GM19438 (cell line): Measurements from ENCODE around the gene TWF2.

Source experiments
- ATAC-seq: cut with Tn5 transposase; IDR thresholded peaks from one replicate; pipeline ENCODE4 v1.9.1; 2021; ENCODE audit warnings: low read depth; ENCODE audit not compliant: unreplicated experiment

TWF2 gene

DNA sequence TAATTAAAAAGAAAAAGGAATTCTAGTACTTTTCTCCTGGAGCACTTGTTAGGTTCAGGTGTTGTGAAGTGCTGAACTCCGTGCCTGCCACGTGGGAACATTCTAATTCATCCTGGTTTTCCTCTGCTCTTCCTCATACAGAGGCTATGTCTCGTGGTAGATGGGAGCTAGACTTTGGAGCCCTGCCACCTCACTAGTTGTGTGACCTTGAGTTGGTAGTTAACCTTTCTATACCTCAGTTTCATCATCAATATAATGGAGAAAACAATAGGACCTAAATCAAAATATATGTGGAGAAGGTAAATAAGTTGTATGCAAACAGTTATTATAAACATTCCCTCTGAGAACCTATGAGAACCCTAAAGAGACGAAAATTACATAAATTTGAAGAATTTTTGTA, 30.4 kb downstream of the TWF2 start:
- ATAC-seq, result no peak

DNA sequence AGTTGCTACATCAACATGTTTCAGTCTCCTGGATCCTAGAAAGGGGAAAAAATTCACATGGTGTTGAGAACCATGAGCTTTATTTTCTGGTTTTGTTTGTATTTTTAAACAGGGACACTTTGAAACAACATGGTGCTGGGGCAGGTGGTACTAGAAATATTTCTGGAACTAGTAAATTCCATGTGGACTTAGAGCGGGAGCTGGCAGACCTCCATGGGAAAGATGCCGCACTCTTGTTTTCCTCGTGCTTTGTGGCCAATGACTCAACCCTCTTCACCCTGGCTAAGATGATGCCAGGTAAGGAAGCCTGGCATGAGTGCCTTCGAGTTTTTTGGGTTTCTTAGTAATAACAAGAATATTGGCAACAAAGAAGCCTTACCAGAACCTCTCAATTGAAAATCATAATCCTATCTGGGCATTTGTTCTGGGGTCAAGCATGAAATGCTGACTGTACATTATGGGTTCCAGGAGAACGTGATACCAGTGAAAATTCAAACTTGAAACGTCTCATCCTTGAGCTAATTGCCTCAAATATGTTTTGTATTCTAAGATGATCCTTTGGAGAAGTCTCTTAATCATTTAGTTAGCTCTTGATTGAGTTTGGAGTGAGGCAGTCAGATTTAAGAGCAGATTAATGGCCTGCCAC, 33.1 kb downstream of the TWF2 start:
- ATAC-seq, result no peak

DNA sequence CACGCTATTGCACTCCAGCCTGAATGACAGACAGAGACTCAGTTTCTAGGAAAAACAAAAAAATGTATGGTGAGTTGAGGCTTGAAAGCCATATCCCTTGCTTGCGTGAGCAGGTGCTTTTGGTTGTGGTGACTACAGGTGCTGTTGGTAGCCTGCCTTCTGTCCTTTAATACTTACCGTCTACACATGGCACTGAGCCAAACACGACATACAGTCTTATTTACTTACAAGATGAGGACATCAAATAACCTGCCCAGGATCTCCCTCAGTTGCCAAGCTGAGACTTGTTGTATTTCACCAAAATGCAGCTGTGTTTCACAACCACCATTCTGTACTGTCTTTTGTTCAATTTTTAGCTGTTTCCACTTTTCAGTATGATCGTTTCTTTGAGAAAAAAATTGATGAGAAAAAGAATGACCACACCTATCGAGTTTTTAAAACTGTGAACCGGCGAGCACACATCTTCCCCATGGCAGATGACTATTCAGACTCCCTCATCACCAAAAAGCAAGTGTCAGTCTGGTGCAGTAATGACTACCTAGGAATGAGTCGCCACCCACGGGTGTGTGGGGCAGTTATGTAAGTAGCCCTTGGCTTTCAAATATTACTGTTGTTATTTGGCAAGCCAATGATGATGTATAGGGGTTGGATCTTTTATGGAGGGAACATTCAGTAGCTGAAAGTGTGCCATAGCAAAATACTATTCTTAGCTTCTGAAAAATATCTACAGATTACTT, 34.5 kb downstream of the TWF2 start:
- ATAC-seq, result no peak

DNA sequence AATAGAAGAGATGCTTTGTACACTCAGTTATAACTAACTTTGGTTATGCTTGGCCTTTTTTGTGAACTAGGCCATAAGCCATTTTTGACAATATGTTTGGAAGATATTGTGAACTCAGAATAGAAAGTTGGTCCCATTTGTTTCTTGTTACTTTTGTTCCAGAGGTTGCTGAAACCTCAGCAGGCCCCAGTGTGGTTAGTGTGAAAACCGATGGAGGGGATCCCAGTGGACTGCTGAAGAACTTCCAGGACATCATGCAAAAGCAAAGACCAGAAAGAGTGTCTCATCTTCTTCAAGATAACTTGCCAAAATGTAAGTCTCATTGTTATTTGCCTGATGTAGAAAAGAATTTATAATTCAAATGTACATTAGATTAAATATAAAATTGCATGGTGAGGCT, 35.3 kb downstream of the TWF2 start:
- ATAC-seq, result no peak

DNA sequence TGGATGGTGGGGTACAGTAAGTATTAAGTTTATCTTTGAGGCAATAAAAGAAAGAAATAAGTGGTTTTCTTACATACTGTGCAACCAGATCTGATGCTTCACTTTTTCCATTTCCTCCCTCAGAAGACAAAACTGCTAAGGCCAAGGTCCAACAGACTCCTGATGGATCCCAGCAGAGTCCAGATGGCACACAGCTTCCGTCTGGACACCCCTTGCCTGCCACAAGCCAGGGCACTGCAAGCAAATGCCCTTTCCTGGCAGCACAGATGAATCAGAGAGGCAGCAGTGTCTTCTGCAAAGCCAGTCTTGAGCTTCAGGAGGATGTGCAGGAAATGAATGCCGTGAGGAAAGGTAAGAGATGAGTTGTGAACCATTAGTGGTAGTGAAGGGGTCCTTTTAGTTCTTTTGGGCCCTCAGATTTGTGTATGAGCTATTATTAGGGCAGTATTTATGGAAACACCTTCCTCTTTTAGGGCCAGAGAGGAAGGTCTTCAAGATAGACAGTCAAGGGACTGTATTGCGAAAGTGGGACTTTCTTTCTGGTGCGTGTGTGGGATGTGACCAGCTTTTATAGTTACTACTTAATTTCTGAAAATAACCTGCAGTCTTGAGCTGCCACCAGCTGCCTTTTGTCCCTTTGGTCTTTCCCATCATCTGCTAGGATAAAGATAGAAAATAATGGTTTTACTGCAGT, 36.4 kb downstream of the TWF2 start:
- ATAC-seq, result no peak

DNA sequence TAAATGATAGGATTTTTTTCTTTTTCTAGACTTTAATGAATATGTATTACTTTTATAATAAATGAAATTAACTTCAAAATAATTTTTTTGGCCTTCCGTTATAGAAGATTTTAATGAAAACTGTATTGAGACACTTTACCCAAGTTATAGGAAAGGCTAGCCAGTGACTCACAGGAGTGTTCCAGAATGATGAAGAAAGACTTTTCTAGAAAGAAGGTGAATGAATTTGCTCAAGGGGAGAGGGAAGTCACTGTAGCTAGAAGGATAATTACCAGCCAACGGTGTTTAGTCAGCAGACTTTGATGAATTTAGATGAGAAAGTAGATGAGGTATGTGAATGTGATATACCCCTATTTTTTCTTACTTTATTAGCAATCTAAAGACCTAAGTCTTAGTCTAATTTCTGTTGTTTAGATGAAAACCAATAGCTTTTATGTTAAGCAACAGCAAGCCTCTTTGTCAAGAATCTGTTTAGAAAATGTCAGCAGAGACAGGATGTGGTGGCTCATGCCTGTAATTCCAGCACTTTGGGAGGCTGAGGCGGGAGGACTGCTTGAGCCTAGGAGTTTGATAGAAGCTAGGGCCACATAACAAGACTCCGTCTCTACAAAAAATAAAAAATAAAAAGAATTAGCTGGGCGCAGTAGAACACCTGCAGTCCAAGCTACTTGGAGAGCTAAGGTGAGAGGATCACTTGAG, 37.8 kb downstream of the TWF2 start:
- ATAC-seq, result no peak

DNA sequence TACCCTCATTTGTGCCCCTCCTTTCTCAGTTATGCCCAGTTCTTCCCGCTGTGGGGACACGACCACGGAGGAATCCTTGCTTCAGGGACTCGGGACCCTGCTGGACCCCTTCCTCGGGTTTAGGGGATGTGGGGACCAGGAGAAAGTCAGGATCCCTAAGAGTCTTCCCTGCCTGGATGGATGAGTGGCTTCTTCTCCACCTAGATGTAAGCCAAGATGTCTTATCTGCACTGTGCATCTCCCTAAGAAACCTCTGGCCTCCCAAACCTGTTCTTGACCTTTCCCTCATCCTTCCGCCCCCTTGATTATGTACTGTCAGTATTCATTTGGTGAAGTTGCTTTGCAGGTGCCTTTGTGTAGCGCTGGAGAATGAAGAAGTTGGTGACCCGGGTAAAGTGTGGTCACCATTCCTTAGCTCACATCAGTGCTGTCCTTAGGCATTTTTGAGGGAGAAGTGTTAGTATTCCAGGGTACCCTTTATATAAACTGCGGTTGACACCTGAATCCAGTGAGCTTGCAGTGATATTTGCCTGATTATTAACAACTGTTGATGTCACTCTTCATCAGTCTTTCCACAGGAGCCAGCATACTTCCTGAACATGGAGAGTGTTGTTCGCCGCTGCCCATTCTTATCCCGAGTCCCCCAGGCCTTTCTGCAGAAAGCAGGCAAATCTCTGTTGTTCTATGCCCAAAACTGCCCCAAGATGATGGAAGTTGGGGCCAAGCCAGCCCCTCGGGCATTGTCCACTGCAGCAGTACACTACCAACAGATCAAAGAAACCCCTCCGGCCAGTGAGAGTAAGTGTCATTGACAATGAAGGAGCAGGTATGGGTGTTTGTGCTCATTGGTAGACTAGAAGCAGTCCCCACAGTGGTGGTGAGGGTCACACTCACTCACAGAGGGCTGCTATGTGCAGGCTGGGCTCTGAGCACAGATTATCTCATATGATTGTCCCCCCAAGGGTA, 40.0 kb downstream of the TWF2 start:
- no peak for ATAC-seq

DNA sequence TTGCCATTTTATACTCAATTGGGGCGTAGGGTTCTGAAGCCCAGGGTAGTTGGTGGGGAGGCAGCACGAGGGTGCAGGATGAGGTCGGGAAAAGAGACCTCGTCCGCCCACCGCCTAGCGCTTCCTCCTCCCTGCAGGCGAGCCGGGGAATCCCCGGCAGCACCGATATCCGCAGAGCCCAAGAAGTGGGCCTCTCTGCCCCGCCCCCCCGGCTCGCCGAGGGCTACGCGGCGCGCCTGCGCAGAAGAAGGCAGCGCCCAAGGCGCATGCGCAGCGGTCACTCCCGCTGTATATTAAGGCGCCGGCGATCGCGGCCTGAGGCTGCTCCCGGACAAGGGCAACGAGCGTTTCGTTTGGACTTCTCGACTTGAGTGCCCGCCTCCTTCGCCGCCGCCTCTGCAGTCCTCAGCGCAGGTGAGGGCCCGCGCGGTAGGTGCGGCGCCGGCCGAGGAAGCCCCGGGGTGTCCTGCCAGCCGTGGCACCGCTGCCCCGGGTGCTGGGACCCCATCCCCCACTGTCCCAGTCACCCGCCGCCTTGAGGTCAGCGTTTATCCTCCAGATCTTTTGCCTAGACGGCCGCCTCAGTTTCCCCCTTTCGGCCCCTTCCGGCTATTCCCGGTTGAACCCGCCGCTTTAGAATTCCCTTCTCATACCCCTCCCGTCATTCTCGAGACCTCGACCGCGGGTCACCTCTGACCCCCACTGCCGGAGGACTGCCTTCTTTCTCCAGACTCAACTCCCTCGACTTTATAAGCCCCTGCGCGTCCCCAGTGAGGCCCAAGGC, 40.9 kb downstream of the TWF2 start, which contains the start of gene ALAS1:
Gene ALAS1, plus strand, starts transcription at position 319 of the 784 bp plus-strand sequence. CDS start 1,082 bp downstream, outside the sequence.
- peak; percentile 87 for ATAC-seq

DNA sequence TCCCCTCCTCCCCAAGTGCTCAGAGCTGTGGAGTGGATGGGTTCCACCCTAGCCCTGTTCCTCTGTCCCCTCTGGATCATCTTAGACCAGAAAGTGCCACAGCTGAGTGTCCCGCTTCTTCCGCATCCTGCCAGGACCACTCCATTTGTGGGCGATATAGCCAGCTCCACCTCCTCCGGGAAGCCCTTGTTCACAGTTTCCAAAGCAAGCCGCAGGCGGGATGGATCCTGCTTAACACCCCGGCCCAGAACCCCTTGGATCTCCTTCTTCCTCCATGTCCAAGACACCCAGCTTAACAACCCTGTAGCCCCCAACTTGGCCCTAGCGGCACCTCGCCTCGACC, 41.5 kb downstream of the TWF2 start:
- ATAC-seq, result no peak

DNA sequence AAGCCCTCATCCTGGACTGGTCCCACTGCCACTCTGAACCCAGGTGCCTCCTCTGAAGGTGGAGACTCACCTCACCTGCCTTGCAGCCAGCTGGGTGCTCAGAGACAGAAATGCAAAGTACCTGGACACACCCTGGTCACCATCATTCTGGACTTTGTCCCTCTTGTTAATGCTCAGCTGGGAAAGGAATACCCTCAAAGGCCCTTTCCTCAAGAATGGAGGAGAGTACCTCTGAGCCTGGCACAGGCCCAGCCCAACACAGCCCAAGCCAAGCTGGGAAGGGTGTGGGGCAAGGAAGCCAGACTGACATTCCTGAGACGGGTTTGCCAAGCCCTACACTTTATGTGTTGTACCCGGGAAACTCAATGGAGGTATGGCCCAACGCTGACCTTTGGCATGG, 42.0 kb downstream of the TWF2 start:
- ATAC-seq, result no peak

DNA sequence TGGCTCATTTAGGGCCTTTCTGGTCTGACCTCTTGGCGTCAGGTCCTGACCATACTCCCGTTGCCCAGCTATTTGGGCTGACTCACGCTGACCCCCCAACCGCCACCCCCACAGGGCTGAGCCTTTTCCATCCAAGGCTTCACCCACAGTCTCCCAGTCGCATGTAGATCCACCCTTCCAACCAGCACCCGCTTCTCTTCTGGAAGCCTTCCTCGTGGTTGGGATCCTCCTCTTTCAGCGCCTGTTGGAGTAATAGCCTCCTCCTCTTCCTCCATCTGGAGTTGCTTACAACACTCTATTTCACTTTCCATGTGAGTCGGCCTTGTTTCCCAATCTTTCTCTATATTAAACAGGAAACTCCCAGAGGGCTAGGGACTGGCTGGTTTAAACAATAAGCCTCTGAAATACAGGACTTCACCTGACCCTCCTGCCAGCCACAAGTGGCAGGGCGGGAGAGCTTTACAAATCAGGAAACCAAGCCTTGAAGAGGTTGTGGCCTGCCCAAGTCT, 43.1 kb downstream of the TWF2 start:
- ATAC-seq, result no peak

DNA sequence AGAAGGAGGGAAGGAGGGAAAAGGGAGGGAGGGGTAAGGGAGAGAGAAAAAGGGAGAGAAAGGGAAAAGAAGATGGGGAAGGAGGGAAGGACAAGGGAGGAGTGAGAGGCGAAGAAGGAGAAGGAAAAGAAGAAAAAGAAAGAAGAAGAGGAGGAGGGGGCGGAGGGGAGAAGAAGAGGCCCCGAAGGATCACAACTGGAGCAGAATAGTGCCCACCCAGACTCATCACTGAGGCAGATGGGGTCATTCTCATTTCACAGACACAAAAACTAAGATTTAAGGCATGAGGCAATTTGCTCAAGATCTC, 43.7 kb downstream of the TWF2 start:
- ATAC-seq, result no peak

DNA sequence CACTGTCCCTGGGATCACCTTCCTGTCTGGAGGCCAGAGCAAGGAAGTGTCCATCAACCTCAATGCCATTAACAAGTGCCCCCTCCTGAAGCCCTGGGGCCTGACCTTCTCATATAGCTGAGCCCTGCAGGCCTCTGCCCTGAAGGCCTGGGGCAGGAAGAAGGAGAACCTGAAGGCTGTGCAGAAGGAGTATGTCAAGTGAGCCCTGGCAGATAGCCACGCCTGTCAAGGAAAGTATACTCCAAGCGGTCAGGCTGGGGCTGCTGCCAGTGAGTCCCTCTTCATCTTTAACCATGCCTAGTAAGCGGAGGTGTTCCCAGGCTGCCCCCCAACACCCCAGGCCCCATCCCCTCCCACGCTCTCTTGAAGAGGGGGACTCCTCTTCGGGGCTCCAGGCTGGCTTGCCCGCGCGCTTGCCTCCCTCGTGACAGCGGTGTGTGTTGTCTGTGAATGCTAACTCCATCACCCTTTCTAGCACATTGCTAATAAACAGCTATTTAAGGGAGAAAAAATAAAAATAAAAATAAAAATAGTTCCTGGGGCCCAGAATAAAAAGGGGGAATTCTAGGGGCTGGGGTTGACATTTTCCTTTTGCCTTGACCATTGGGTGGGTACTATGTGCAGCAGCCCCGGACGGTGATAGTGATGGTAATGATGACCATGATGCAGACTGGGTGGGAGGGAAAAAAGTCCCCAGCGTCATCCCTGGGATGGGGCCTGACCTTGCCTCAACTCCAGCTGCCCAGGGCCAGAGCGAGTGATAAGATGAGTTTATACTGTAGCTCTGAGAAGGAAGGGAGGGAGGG, 44.3 kb downstream of the TWF2 start:
- ATAC-seq, result no peak

DNA sequence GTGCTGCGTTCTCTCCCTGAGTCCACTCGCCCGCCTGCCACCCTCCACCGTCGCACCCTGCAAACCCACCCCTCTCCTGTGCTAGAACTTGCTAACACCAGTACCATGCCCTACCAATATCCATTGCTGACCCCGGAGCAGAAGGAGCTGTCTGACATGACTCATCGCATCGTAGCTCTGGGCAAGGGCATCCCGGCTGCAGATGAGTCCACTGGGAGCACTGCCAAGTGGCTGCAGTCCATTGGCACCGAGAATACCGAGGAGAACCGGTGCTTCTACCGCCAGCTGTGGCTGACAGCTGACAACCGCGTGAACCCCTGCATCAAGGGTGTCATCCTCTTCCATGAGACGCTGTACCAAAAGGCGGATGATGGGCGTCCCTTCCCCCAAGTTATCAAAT, 45.9 kb downstream of the TWF2 start:
- ATAC-seq, result no peak

DNA sequence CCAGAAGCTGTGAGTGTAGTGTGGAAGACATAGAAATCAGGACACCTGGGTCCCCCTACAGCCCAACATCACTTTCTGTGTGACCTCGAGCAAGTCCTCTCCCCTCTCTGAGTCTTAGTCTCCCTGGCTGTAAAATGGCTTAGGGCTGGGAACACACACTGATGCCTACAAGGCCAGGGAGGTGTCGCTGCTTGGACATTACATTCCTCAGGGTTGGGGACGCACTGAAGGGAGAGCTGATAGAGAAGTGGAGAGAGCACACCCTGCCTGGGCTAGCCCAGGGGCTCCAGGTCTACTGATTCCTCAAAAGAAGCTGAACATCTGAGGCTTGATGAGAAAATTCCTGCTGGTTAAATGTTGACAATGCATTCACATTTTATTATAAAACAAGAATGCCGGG, 47.3 kb downstream of the TWF2 start:
- no peak for ATAC-seq

DNA sequence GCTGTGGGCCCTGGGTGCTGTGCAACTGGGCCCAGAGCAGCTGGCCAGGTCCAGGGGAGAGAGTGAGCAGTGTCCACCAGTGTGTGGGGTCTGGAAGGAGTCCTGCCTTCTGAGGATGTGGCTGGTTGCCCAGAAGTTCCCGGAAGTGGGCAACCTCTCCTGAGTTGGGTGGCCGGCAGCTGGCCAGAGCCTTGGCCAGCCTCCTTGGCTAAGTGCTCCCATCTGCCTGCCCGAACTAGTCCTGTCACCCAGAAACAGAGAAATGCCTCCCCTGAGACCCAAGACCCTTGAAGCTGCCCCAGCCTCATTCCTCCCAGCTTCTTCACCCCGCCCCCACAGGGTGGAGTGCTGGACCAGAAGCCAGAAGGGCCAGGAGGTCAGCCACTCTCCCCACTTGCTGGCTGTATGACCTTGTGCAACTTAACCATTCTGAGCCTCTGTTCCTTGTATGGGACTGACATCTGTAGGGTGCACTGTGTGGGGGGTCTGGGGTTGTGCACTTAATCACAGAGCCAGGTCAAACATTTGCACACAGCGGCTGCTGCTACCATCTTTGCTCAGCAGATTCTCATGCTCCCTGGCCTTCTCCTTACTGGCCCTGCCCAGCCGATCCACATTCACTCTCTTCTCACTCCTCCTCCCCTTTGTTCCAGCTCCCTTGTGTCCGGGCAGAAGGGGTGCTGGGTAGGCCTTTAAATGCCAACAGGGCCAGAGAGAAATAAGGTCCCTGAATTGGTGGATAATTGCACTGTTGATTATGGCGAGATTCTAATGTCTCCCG, 48.5 kb downstream of the TWF2 start:
- no peak for ATAC-seq

DNA sequence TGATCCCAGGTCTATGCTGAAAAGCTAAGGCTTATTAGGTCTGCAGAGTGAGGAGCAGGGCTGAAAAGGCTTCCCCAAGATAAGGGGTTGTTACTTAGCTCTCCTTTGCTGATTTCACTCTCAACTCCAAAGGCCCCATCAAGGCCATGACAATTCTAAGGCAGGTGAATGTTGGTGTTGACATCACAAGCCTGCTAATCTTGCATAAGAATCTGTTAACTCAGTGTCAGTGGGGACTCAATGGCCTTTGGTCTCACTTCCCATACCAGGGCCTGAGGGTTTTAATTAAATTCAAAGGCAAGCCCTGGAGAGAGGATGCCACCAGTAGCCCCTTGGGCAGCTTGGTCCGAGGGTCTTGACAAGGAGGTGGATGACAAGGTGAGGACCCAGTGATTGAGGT, 50.4 kb downstream of the TWF2 start:
- ATAC-seq, result no peak

DNA sequence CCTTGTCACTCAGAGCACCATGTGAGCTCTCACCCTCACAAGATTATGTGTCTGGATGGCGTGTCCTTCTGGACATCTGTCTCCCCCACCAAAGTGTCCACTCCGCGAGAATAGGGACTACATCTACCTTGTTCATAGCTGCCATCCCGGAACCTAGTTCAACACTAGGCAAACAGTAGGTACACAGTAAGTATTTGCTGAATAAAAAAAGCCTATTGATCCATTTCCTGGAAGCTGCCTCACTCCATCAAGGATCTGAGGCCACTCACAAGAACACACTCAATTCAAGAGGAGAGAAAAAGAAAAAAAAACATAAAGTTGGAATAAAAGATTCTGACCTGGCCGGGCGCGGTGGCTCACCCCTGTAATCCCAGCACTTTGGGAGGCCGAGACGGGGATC, 52.2 kb downstream of the TWF2 start:
- no peak for ATAC-seq
